ENCODE measurements around the gene SREBF2. TPM values are rescaled to one million over a fixed set of nuclear protein-coding genes. Genes with fewer than 3 reads are reported as not detected.
A peak's percentile ranks its signal among the peaks of the same experiment; 100 is the strongest.

Gene SREBF2
- total and polyA plus RNA-seq, 9 of the 15 experiments (the other 6 are each of a cell fraction or from before 2014, with no cell fraction given) = 1.1 to 84.2 (median 26.9) TPM

- H3K9ac ChIP-seq (ENCODE audit: insufficient read depth in 1 of 2, low read depth in 2 of 2, low read length in 2 of 2) = peak overlapping the region in 1 of 2 experiments; percentile 3; a peak in 1 of 4 replicates
- intact Hi-C loops (cut with micrococcal nuclease) = no loop called here
These were observed 116.5 kb downstream of the SREBF2 start for GRCh38 chr22:41949297-41949965.

DNA sequence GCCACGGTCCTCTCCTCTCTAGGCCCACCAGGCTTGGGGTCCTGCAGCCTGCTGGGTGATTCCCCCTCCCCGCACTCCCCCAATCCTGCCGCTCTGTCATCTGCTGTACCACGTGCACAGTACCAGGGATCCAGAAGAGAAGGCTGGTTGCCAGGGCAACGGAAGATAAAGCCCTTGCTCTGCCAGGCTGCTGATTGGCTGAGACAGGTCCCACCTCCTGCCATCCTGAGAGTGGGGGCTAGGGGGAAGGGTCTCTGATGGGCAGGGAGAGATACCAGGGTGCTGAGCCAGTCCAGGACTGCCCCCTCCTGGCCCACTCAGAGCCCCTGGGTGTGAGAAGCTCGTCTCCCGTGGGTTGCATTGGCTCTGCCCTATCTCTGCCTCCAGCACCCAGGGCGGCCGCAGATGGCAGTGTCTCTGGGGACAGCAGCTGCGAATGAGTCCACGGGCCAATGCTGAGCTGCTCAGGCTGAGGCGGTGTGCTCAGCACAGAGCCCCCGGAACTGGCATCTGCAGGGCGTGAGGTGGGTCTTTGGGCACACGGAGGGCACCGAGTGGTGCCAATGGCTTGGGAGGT is 119.1 kb downstream of the SREBF2 start, which contains the start of gene SMIM45:
TSS of gene SMIM45 (plus strand) at position 253 of the 577 bp plus-strand sequence.
- in situ Hi-C loops (cut with MboI) = loop anchor here (25.0 kb wide), 1 partner anchor 485 kb away; the partner anchor contains the start of gene NFAM1
- Histone ChIP-seq H3K9me3 (replicated peaks; ENCODE audit: control insufficient read depth, insufficient read depth, low read depth, low read length) (no peaks in the 10 kb centered on the region), H3K4me2 (ENCODE audit: insufficient read depth, low read length) (no peak within 1 kb of the TSS), H3K4me1 (replicated peaks in 1 of 2; ENCODE audit: control insufficient read depth in 2 of 2, insufficient read depth in 2 of 2, low read length in 2 of 2) (peaks cover 5 to 15% of the 10 kb centered on the region in 2 experiments; a peak in 4 of 5 replicates), H3K36me3 (ENCODE audit: control insufficient read depth, insufficient read depth, low read length) (no peaks in the 10 kb centered on the region), H2AFZ (ENCODE audit: low read depth, low read length) (no peak within 1 kb of the TSS), H4K20me1 (replicated peaks; ENCODE audit: control insufficient read depth, insufficient read depth, low read length) (no peaks in the 10 kb centered on the region), H3K27me3 (ENCODE audit: control insufficient read depth in 2 of 2, insufficient read depth in 2 of 2, low read length in 2 of 2) (no peaks in the 10 kb centered on the region), H3K9ac (ENCODE audit: insufficient read depth in 1 of 2, low read depth in 2 of 2, low read length in 2 of 2) (no peak within 1 kb of the TSS; a peak in 1 of 4 replicates), H3K4me3 (no peak within 1 kb of the TSS), H3K27ac (ENCODE audit: extremely low read depth, low read depth, low read length) (no peak within 1 kb of the TSS), H3K79me2 (ENCODE audit: control insufficient read depth, insufficient read depth, low read length) (peaks cover 5% of the 10 kb centered on the region; the same call in 1 of the 3 replicates), H3K9me1 (ENCODE audit: control insufficient read depth, insufficient read depth, low read length) (no peaks in the 10 kb centered on the region)
- ATAC-seq = no peak
- WGBS (ENCODE audit: insufficient coverage, low coverage, missing lambda C conversion rate) = 49% methylated on average over 9 of the region's 16 CpGs
- CTCF ChIA-PET (ENCODE audit: low intra/inter-chr PET ratio) = no interaction called here
- POLR2A ChIA-PET = interaction anchor here (0.5 to 0.7 kb wide), 3 partner anchors 123 to 287 kb away, joined by 3 read pairs; no protein-coding TSS in a partner anchor
- no TSS peak for BruUV-seq (replicated peaks)
- intact Hi-C loops (cut with micrococcal nuclease) = no loop called here
- no peak for DNase-seq (ENCODE audit: extremely low read depth in 1 of 4, low spot score in 3 of 4)
- no peak for FAIRE-seq
- TF ChIP-seq RBM25 (IDR thresholded peaks at IDR 0.05; ENCODE audit: low read depth, low read length, severe bottlenecking) (no peak), ZFX (CRISPR knock-in tag; IDR thresholded peaks at IDR 0.05) (no peak), SMARCA4 (IDR thresholded peaks at IDR 0.05) (no peak), NR2C1 (IDR thresholded peaks at IDR 0.05) (no peak), NR2C1 (tag; IDR thresholded peaks at IDR 0.05) (no peak), ZNF695 (CRISPR knock-in tag; IDR thresholded peaks at IDR 0.05) (no peak), RFX1 (IDR thresholded peaks at IDR 0.05) (peak; percentile 86), ILF3 (IDR thresholded peaks at IDR 0.05; ENCODE audit: borderline replicate concordance) (no peak), KDM1A (IDR thresholded peaks at IDR 0.05) (peak in 1 of 2 experiments; percentile 19; a peak in 1 of 4 replicates)
- TF ChIP-seq, protein P1, sequence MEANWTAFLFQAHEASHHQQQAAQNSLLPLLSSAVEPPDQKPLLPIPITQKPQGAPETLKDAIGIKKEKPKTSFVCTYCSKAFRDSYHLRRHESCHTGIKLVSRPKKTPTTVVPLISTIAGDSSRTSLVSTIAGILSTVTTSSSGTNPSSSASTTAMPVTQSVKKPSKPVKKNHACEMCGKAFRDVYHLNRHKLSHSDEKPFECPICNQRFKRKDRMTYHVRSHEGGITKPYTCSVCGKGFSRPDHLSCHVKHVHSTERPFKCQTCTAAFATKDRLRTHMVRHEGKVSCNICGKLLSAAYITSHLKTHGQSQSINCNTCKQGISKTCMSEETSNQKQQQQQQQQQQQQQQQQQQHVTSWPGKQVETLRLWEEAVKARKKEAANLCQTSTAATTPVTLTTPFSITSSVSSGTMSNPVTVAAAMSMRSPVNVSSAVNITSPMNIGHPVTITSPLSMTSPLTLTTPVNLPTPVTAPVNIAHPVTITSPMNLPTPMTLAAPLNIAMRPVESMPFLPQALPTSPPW (CRISPR knock-in tag; IDR thresholded peaks at IDR 0.05) = no peak
- TF ChIP-seq, protein P2, sequence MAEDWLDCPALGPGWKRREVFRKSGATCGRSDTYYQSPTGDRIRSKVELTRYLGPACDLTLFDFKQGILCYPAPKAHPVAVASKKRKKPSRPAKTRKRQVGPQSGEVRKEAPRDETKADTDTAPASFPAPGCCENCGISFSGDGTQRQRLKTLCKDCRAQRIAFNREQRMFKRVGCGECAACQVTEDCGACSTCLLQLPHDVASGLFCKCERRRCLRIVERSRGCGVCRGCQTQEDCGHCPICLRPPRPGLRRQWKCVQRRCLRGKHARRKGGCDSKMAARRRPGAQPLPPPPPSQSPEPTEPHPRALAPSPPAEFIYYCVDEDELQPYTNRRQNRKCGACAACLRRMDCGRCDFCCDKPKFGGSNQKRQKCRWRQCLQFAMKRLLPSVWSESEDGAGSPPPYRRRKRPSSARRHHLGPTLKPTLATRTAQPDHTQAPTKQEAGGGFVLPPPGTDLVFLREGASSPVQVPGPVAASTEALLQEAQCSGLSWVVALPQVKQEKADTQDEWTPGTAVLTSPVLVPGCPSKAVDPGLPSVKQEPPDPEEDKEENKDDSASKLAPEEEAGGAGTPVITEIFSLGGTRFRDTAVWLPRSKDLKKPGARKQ (CRISPR knock-in tag; IDR thresholded peaks at IDR 0.05) = no peak

More at GRCh38 chr22:41949297-41949965, 116.5 kb downstream of the SREBF2 start:
- H2AFZ ChIP-seq (ENCODE audit: low read depth, low read length) = no peak overlapping the region
- ChIA-PET CTCF (ENCODE audit: low intra/inter-chr PET ratio) (no interaction called here), POLR2A (interaction anchor here (0.6 kb wide), 1 partner anchor 308 kb away, joined by 3 read pairs; no protein-coding TSS in a partner anchor)
- DNase-seq (ENCODE audit: extremely low read depth in 1 of 4, low spot score in 3 of 4) = no peak
- FAIRE-seq = no peak
- peaks cover 26% of the 10 kb centered on the region for H3K79me2 ChIP-seq (ENCODE audit: control insufficient read depth, insufficient read depth, low read length)
- H3K4me3 ChIP-seq = no peak overlapping the region
- H3K4me2 ChIP-seq (ENCODE audit: insufficient read depth, low read length) = no peak overlapping the region
- H3K9me1 ChIP-seq (ENCODE audit: control insufficient read depth, insufficient read depth, low read length) = no peaks in the 10 kb centered on the region
- in situ Hi-C loops (cut with MboI) = no loop called here
- TF ChIP-seq SMAD2 (IDR thresholded peaks at IDR 0.05; ENCODE audit: low read depth, low read length) (no peak), ILK (tag; IDR thresholded peaks at IDR 0.05; ENCODE audit: borderline replicate concordance, low read depth) (no peak), EHMT2 (IDR thresholded peaks at IDR 0.05) (no peak)
- BruUV-seq (replicated peaks) = no TSS peak
- H3K9me3 ChIP-seq (replicated peaks; ENCODE audit: control insufficient read depth, insufficient read depth, low read depth, low read length) = no peaks in the 10 kb centered on the region
- peaks cover 11% of the 10 kb centered on the region; the same call in 2 of the 3 replicates for H3K36me3 ChIP-seq (ENCODE audit: control insufficient read depth, insufficient read depth, low read length)
- WGBS (ENCODE audit: insufficient coverage, low coverage, missing lambda C conversion rate) = 78% methylated on average over 5 of the region's 7 CpGs
- H3K27ac ChIP-seq (ENCODE audit: extremely low read depth, low read depth, low read length) = no peak overlapping the region
- no peaks in the 10 kb centered on the region for H4K20me1 ChIP-seq (replicated peaks; ENCODE audit: control insufficient read depth, insufficient read depth, low read length)
- H3K27me3 ChIP-seq (ENCODE audit: control insufficient read depth in 2 of 2, insufficient read depth in 2 of 2, low read length in 2 of 2) = no peaks in the 10 kb centered on the region
- H3K4me1 ChIP-seq (replicated peaks in 1 of 2; ENCODE audit: control insufficient read depth in 2 of 2, insufficient read depth in 2 of 2, low read length in 2 of 2) = peaks cover 8 to 25% of the 10 kb centered on the region in 2 experiments; a peak in 4 of 5 replicates
- no peak for ATAC-seq
